Cardiac septum (tissue), 1 donor: ENCODE data around the gene ZBTB7C. TPM values are rescaled to one million over a fixed set of nuclear protein-coding genes. Genes with fewer than 3 reads are reported as not detected.

Source experiments
- DNase-seq: peaks from one replicate; pipeline ENCODE4 v3.0.0-alpha.2; 2020; ENCODE audit warnings: low spot score
- intact Hi-C: fragments of 100-400 bp; cut with DNase I; formaldehyde crosslinking; loops from one replicate; pipeline ENCODE4 v1.14.0; 2022
- total RNA-seq: library from RNA; stranded (reverse); fragmentation: NEBNext Ultra II Directional; extraction: Animal tissue kit (Norgen Biotek cat#: 25700); gene quantifications from one replicate; pipeline ENCODE4 v1.2.1, GENCODE V29; 2021
- donor health status: DM: no; HTN: no; CAD: no.

Gene ZBTB7C
- total RNA-seq, 1 donor from 2014 or later, result 8.0 TPM

DNA sequence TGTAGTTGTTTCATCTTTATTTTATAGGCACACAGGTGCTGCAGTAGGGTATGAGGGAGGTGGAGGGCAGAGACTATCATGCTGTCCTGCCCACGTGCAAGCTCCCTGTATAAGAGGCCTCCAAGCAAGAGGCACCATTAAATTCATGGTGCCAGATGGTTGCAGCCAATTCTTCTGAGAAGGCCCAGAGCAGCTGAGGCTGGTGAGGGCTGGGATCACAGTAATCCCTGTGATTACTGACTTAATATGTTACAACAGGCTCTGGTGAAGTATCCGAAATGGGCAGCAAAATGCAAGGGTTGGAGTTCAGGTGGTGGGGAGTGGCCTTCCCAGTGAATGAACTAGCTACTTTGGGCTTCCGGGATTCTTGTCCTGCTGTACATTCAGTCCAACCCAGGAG lies 286.8 kb downstream of the ZBTB7C start:
- intact Hi-C loops, result no loop called here
- DNase-seq, result no peak

DNA sequence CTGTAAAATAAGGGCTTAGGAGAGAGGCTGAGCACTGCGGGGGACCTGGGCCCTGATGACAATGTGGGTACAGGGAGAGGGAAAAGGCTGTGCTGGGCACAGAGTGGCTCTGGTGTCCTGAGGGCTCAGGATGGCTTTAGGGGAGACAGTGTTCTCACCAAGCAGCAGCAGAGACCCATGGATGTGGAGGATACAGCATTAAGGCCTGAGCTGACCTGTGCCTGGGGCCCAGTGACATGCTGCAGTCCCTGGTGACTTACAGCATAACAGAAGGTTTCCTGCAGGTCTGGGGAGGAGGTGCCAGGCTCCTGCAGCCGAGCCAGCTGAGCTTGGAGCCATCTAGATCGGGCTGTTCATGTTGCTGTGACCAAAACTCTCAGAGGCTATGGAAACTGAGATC lies 287.4 kb downstream of the ZBTB7C start:
- intact Hi-C loops, result no loop called here

DNA sequence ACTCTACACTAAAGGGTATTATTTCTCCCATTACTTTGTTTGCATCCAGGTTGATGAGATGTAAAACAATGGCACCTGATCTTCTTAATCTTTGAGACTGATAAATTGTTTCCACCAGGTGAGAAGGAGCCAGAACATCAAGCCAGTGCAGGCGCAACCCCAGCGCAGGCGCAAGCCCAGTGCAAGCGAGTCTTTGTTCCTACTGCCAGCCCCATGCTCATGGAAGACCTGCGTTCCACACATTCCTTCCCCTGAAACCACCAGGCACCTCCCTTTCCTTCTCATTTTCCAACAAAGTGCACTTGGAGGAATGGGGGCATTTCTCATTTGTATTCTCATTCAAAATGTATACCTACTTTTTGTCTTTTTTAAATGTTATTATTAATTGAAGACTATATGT lies 290.0 kb downstream of the ZBTB7C start:
- intact Hi-C loops, result no loop called here
- no peak for DNase-seq

More for the DNA sequence above, 287.4 kb downstream of the ZBTB7C start:
- no peak for DNase-seq

DNA sequence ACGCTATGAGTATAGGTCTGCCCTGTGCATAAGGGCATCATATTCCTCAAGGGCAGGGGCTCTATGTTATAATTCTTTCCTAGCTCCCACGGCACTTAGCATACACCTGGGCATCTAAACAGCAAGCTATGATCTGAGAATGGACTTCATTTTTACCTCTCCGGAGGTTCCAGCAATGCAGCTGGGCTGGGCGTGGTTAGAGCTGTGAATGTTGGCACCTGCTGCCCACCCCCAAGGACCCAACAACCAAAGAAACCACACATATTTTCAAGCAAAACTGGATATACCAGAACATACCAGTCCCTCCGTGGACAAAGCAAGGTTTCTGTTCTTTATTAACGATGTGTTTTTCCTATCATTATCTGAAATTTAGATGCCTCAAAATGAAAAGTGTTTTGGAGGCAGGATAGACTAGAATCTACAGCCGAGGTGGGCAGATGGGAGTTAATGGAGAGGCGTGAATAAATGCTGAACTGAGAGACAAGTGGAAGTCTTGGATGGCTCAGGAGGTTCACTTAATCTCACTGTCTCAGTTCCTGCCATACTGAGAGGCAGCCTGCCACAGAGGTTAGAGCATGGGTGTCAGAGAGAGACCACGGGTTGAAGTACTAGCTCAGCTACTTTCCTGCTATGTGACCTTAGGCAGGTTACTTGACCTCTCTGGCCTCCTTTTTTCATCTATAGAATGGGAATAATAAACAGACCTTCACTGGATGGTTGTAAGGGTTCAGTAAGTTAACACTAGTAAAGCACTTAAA lies 292.1 kb downstream of the ZBTB7C start:
- intact Hi-C loops, result no loop called here
- no peak for DNase-seq

DNA sequence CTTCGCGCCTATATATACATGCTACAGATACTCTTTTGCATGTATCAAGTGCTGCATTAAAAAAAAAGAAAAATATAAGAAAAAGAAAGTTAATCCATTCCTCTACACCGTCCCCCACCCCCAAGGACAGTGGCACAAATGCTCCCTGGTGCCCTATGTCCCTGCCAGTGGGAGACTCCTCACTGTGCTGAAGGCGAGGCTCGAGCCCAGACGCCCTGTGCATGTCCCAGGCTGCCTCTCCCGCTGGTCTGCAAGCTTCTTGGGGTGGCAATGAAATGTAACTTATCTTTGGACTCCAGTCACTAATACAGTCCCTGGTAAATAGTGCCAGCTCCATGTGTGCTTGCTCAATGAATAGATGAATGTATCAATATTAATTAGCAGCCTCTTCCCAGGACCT lies 293.2 kb downstream of the ZBTB7C start:
- no peak for DNase-seq
- intact Hi-C loops, result no loop called here

DNA sequence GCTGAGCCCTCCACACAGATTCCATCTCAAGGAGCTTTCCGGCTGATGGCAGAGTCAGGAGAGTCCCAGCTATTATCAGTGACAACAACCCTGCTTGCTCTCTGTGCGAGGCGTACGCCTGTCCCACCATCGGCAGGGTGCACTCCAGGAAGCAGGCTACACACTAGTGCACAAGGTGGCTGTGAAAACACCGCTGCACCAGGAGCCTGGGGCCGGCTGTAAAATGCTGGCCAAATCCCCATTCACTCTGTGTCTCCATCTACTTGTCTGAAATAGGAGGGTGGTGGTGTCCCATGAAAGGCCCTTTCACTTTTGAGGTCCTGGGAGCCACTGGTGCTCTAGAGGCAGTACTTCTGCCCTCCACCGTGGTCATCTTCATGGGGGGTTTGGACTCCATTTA lies 295.5 kb downstream of the ZBTB7C start:
- DNase-seq, result no peak
- intact Hi-C loops, result no loop called here

DNA sequence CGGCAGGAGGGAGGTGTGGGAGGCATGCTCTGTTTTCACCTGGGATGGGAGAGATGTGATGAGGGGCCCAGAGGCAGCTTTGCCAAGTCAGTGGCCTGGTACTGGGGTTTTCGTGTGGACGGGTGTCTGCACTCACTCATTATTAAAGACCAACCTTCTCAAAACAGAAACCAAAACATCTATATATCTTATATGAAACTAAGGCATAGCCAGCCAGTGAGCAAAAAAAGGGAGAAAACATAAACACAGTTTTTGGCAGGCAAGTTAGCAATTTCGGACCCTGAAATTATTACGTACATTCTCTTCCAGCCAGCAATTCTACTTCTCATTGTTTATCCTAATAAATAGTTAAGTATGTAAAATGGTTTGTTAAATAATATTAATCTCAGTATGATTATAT lies 297.6 kb downstream of the ZBTB7C start:
- DNase-seq, result no peak
- intact Hi-C loops, result no loop called here

DNA sequence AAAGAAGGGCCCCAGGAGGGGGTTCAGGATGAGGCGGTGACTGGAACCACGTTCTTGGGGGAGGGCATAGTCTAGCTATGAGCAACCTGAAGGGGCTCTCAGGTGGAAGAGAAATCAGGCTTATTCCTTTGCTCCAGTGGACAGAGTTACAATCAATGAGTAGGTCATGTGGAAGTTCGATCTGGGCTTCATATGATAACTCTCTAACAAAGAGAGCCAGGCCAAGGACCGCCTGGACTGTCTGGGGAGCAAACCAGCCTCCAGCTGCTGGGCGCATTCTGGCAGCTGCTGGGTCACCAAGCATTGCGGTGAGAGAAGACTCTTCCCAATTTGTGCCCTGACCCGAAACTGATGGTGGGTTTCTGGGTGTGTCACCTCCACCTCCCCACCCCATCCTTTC lies 298.4 kb downstream of the ZBTB7C start:
- intact Hi-C loops, result no loop called here

DNA sequence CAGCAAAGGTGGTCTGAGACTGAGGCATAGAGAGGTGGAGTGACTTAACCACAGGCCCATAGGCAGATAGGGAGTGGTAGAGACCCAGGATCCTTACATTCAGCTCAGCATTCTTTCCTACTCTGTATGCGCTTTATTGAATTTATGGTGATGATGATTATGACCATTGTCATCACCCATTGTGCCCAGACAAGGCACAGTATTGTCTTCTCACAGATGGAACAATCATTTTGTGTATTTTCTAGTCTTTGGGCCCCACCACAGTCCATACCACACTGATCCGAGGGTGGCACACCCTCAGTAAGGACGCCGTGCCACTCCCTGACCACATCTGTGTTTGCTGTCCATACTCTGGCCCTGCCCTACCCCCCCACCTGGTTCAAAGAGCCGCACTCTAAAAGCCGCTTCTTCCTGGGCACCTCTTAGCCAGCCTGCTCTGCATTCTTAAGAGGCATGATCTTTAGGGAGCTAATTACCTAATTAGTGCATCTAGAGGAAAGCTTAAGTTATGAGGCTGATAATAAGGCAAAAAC lies 299.2 kb downstream of the ZBTB7C start:
- DNase-seq, result no peak
- intact Hi-C loops, result no loop called here

More for the DNA sequence above, 298.4 kb downstream of the ZBTB7C start:
- DNase-seq, result no peak

DNA sequence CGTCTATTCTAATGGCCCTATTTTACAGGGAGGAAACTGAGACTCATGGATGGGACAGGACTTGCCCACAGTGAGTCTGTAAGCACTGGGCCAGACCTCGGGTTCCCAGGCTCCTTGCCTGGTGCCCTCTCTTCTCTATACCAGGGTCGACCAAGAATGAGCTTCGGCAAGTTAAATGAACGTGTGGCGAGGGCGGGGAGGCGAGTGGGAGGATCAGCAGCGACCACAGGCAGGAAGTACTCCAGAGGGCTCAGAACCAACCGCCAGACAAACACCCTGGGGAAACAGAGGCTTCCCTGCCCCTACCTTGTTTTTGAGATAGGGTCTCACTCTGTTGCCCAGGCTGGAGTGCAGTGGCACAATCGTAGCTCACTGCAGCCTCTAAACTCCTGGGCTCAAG lies 301.0 kb downstream of the ZBTB7C start:
- intact Hi-C loops, result no loop called here

DNA sequence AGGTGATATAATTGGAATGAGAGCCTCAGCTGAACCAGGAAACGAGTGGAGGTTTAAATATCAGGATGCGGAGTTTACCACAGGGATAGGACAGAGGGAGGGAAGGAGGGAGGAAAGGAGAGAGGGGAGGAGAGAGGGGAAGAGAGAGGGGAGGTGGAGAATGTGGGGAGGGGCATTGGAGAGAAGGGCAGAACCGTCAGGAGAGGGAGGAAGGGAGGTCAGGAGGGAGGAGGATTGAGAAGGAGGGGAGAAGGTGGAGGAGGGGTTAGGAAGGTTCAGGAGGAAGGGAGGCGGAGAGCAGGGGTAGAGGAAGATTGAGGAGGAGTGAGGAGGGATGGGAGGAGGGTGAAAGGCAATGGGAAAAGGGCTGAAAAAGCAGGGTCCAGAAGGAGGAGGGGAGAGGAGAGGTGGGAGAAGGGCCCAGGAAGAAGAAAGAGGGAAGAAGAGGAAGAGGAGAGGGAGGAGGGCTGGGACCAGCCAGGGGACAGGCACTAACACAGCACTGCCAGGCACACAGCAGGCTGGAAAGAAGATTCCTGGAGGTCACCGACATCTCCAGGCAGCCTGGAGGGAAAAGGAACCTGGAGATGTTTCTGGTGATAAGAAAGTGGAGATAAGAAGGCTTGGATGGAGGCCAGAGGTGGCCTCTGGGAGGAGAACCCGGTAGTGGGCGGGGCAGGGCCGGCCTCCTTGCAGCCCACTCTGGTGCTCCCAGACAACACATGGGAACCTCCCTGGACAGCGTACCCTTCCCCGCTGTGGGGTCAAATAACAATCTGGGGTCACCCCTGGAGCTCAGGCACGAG lies 302.0 kb downstream of the ZBTB7C start:
- intact Hi-C loops, result no loop called here
- DNase-seq, result no peak

More for the DNA sequence above, 301.0 kb downstream of the ZBTB7C start:
- DNase-seq, result no peak

DNA sequence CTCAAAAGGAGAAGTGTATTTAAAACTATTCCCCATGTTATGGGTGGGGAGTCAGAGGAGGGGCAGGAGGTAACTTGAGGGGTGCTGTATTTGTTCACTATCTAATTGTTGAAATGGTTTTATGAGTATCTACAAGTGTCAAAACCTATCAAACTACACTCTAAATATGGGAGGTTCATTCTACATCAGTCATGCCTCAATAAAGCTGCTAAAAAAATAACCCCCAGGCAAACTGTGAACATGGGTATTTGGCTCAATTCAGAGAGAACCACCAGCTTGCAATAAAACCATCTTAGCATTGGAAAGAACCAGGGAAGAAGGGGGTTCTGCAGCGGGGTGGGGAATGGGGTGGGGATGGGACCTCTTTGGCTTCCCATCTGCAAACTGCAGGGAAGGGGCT lies 302.7 kb downstream of the ZBTB7C start:
- intact Hi-C loops, result no loop called here

DNA sequence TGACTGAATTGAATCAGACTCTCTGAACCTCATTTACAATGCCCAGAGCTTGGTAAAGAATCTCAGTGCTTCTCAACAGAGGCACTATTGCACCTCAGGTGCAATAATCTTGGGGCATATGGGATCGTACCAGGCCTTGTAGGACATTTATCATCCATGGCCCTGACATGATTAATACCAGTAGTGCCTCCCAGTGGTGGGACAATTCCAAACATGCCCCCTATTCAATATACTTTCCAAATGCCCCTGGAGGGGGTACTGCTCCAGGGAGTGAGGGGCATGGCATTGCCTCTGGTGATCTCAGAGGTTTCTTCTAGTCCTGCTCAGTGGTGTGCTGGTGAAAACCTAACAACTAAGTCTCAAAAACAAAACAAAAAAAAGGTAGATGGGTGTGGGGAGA lies 303.9 kb downstream of the ZBTB7C start:
- intact Hi-C loops, result no loop called here
- DNase-seq, result no peak

More for the DNA sequence above, 302.7 kb downstream of the ZBTB7C start:
- no peak for DNase-seq

DNA sequence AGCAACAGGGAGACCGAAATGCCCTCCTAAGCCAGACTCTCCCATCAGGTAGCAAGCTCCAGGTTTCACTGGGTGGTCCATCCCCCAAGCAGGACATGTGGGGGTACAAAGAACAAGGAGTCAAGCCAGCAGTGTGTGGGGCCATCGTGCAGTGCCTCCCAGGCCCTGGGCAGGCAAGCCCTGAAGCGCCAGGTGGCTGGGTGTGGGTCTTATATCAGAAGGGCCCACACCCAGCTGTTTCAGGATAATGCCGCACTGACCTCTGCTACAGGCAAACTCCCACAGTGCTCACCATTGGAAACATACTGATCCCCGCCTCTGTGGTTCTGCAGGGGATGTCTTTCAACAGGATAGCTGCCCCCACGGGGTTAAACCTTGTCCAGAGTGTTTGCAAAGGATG lies 304.5 kb downstream of the ZBTB7C start:
- intact Hi-C loops, result no loop called here
- no peak for DNase-seq

DNA sequence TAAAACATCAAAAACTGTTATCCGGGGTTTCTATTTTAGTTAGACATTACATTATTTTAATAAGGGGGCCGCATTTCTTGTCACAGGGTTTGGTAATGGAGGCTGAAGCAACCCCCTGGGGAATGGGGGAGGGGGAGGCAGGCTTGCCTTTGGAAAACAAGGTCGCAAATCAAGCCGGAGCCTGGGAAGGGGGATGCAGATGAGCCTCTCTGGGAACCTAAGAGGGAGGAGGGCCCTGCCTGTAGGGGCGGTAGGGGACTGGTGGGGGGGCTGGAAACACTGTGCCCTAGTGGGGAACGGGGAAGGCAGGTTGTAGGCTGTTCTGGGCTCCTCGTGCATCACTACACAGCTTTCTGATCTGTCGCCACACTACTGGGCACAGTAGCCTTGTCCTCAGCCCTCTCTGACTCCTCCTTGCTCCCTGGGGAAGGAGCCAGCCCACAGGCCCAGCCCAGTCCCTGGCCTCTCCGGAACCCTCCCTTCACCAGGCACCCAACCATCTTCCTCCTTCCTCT lies 308.5 kb downstream of the ZBTB7C start:
- DNase-seq, result no peak
- intact Hi-C loops, result no loop called here

DNA sequence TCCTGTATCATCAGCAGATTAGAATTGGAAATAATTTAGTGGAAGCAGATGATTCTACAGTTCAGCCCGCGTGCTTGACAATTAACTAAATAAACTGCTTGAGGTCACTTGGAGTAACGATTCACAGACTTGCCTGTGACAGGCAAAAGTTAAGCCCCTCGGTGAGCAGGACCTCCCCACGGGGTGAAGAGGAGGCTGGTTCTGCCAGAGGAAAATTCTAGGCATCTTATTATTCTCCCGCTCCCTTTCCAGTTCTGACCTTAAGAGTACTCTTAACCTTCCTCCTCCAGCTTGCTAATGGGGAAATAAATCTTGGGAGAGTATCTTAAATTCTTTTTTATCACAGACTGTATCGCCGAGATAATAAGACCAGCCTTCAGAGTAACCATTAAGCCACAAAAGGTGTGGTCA lies 309.0 kb downstream of the ZBTB7C start:
- intact Hi-C loops, result no loop called here

DNA sequence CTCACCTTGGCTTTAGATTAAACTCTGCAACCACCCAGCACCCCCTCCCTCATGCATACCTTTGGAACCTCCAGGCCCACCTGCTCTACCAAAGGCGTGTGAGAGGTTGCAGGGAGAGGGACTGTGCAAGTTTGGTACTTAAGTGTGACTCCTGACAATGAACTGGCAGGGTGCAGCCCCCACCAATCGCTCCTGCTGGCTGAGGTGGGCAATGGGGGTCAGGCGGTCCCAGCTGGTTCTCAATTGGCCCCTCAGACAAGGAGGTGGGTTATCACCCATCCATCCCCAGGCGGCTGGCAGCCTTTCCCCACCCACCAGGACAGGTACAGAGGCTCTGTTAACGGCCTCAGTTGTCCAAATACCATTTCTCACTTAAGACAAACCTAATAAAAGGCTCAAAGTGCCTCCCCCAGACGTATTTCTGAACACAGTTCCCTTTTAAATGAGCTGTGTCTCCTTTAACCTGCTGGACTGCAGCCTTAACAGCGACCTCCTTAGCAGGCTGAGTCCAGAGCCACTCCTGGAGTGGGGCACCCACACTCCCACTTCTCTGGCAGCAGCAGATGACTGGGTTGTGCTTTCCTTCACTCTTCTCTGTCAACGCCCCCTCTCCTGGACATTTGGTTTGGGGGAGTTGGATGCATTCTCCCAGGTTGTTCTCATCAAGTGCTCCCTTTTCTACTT lies 309.6 kb downstream of the ZBTB7C start:
- no peak for DNase-seq
- intact Hi-C loops, result no loop called here

More for the DNA sequence above, 309.0 kb downstream of the ZBTB7C start:
- DNase-seq, result no peak

DNA sequence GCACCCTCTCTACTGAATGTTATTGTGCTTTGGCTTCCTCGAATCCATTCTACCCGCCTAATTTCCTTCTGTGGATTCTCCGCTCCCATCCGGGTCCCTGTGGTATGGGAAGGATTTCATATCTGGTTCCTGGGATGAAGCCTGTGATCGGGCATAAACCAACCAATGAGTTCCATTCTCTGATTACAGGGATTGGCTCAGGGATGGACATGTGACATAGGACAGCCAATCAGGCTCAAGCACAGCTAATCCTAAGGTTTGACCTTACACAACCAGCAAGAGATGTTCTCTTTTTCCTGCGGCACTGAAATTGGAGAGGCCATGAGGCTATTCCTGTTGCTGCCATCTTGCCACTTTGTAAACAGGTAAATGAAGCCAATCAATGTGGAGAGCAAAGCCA lies 310.6 kb downstream of the ZBTB7C start:
- no peak for DNase-seq
- intact Hi-C loops, result no loop called here

DNA sequence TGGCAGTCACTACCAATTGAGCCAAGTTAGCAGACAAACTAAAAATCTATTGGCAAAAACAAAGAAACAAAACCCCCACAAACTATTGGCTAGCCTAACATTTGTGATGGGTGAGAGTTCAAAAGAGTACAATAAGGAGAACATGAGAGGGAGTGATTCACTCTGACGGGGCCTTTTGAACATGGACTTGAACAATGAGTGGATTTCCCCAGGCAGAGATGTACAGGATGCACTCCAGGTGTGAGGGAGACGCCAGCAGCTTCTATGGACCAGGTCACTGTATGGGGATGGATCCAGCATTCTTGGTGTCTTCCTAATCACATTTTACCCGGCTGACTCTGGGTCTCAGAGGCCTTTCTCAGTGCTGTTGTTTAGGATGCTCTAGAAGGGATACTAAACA lies 311.2 kb downstream of the ZBTB7C start:
- no peak for DNase-seq
- intact Hi-C loops, result no loop called here

DNA sequence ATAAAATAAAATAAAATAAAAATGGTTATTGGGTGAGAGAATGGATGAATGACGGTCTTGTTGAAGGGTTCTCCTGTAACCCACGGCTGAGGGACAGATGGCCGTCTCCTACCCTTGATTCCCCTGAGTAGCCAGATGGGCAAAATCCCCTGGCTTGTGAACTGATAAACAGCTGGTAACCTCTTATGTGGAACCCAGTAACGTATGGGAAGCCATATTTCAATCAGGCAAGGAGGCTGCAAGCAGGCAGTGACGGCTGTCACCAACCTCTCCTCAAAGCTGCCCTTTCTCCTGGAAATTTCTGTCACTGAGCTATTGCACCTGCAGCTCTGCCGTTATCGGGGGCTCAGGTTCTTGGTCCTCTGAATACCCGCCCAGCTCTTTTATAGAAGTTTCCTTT lies 313.5 kb downstream of the ZBTB7C start:
- intact Hi-C loops, result no loop called here

More for the DNA sequence above, 313.5 kb downstream of the ZBTB7C start:
- DNase-seq, result no peak
